ENCODE results near the gene SETD5.

Gene SETD5

DNA sequence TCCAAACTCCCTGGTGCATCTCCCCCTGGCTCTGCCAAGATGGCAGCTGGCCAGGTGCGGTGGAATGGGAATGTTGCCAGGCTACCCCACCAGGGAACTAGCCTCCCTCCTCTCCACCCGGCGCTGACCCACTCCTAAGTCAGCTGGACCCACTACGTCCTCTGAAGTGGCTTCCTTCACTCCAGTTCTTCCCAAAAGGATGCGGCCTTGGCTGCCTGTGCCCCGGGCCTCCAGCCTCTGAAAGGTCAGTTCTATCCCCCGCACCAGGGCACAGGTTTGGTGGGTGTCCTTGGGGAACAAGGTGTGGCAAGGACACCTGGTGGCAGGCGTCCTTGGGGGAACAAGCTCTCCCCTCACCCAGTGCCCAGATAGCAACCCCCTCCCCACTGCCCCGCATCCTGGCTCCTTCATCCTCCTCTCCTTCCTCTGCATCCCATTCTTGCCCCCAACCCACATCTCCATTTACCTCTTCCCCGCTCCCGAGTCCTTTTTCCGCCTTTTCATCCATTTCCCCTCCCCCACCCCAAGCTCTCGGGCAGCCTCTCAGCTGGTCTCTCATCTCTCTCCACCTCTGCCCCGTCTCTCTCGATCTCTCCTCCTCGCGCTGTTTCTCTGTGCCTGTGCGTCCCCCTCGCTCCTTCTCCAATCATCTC, 102.2 kb downstream of the SETD5 start:
- TF ChIP-seq, protein P1, sequence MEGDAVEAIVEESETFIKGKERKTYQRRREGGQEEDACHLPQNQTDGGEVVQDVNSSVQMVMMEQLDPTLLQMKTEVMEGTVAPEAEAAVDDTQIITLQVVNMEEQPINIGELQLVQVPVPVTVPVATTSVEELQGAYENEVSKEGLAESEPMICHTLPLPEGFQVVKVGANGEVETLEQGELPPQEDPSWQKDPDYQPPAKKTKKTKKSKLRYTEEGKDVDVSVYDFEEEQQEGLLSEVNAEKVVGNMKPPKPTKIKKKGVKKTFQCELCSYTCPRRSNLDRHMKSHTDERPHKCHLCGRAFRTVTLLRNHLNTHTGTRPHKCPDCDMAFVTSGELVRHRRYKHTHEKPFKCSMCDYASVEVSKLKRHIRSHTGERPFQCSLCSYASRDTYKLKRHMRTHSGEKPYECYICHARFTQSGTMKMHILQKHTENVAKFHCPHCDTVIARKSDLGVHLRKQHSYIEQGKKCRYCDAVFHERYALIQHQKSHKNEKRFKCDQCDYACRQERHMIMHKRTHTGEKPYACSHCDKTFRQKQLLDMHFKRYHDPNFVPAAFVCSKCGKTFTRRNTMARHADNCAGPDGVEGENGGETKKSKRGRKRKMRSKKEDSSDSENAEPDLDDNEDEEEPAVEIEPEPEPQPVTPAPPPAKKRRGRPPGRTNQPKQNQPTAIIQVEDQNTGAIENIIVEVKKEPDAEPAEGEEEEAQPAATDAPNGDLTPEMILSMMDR (IDR thresholded peaks at IDR 0.05; ENCODE audit: low read depth, low read length): no peak
- H3K4me3 ChIP-seq (ENCODE audit: low read depth, low read length): no peak overlapping the region

- H3K4me3 ChIP-seq (ENCODE audit: low read depth, low read length): no peak overlapping the region
- TF ChIP-seq, protein P1 (IDR thresholded peaks at IDR 0.05; ENCODE audit: low read depth, low read length): peak; percentile 78
Measured at GRCh38 chr3:9500108-9501050, 103.0 kb downstream of the SETD5 start.

- TF ChIP-seq, protein P1 (IDR thresholded peaks at IDR 0.05; ENCODE audit: low read depth, low read length): no peak
Measured at GRCh38 chr3:9501226-9501625, 103.8 kb downstream of the SETD5 start.

DNA sequence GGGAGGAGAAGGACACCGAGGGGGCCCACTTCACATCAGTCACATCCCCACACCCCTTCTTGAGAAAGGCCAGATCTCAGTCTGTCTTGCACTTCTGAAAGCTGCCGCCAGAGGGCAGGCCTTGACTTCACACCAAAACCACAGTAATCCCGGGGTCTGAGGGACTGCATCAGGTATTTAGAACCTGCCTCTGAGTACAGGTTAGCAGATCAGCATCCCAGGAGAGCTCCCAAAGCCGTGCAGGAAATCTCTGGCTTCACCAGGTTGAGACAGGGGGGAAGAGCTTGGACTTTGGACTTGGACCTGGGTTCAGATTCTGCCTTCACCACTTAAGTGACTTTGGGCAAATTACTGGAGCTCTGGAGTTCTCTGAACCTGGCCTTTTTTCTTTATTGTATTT, 105.9 kb downstream of the SETD5 start:
- no peak overlapping the region for H3K4me3 ChIP-seq (ENCODE audit: low read depth, low read length)
- TF ChIP-seq, protein P1 (IDR thresholded peaks at IDR 0.05; ENCODE audit: low read depth, low read length): peak; percentile 95

More at GRCh38 chr3:9501226-9501625, 103.8 kb downstream of the SETD5 start:
- no peak overlapping the region for H3K4me3 ChIP-seq (ENCODE audit: low read depth, low read length)

GRCh38 chr3:9507586-9508578, 110.5 kb downstream of the SETD5 start:
- no peak overlapping the region for H3K4me3 ChIP-seq (ENCODE audit: low read depth, low read length)
- TF ChIP-seq, protein P1 (IDR thresholded peaks at IDR 0.05; ENCODE audit: low read depth, low read length): no peak

DNA sequence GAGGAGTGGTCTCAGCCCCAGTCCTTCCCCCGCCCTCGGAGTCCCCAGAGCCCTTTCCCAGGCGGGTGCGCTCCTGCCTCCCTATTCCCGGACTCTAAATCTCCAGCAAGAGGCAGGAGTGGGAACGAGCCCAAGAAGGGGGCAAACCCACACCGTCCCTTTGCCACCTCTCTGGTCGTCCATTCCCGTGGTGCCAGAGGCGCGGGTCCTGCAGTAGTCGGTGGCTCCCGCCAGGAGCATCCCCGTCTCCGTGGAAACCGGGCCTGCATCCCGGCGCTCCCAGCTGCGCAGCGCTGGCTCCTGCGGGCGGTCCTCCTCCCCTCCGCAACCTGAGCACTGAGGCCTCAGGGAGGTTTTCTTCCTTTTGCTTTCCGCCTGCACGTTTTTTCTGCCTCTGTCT, 111.4 kb downstream of the SETD5 start:
- H3K4me3 ChIP-seq (ENCODE audit: low read depth, low read length): no peak overlapping the region
- TF ChIP-seq, protein P1 (IDR thresholded peaks at IDR 0.05; ENCODE audit: low read depth, low read length): no peak

Data from WI38 (cell line).